Bone marrow (tissue), 2 donors: ENCODE results near the gene TRAF3.

Experiments used
- DNase-seq, 2 donors: peaks; one replicate each; lab custom pipeline; 2025; lab: John Stamatoyannopoulos, UW

TRAF3 gene

GRCh38 chr14:102908766-102909455 is 131.7 kb downstream of the TRAF3 start:
- DNase-seq = no peak

- no peak for DNase-seq
Observed at GRCh38 chr14:102909462-102909861, 132.2 kb downstream of the TRAF3 start.

DNA sequence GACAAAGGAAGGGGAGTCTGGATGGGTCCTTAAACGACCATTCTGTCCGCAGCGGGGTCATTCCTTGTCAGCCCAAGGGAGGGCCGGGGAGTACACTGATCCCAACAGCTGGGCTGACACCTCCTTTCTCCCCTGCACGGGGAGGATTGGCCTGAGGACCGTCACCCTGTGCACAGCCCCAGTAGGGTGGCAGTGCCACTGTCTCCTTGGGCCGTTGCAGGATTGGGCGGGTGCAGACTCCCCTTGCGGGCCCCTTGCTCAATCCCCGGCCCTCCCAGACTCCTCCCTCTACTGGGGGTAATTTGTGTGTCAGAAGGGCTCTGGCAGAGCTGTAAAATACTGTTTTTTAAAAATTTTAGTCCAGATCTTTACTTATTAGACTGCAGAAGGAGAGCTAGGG is 132.7 kb downstream of the TRAF3 start:
- DNase-seq = no peak

- no peak for DNase-seq
Observed at GRCh38 chr14:102910442-102910841, 133.2 kb downstream of the TRAF3 start.

DNA sequence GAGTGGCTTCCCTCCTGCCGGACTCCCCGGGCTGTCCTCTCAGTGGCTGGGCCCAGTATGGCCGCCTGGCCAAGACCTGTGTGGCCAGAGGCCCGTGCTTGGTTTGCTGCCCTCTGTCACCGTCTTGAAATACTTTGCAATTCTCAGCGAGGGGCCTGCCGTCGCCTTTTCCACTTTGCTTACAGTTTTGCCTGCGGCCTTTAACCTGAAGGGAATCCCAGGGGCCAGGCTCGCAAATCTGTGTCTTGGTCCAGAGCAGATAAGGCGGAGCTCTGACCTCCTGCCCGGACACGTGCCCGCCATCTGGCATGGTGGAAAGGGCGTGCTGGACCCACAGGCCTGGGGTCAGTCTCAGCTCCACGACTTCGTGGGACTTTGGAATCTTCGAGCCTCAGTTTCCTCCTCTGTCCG is 134.3 kb downstream of the TRAF3 start:
- DNase-seq = no peak

DNA sequence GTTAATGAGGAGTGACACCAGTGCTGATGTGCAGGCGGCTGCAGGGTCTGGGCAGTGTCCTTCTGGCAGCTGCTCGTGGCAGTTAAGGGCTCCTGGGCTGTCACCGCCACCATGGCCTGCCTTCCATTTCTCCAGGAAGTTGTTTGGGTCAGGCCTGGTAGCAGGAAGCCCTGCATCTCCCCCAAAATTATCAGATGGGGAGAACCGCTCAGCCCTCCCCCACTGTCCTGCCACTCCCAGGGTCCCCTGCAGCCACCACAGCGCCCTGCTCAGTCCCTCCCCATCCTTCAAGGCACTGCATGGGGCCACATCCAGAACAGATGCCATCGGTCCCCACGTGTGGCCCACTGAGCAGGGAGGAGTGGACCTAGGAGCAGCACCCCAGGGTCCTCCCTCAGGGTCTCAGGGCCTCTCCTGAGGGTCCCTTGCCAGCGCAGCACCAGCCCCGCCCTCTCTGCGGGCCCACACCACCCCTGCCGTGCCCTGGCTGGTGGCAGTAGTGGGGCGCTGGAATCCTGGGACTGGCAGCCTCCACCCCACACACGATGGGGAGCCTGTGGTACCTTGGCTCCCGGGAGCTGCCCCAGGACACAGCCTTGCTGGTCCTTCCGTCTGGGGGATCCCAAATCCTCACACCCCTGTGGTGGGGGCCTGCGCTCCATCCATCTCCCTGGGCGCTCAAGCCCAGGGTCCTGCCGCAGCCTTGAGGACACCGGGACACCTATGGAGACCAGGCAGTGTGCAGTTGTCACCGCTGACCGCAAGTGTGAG is 134.9 kb downstream of the TRAF3 start:
- no peak for DNase-seq

DNA sequence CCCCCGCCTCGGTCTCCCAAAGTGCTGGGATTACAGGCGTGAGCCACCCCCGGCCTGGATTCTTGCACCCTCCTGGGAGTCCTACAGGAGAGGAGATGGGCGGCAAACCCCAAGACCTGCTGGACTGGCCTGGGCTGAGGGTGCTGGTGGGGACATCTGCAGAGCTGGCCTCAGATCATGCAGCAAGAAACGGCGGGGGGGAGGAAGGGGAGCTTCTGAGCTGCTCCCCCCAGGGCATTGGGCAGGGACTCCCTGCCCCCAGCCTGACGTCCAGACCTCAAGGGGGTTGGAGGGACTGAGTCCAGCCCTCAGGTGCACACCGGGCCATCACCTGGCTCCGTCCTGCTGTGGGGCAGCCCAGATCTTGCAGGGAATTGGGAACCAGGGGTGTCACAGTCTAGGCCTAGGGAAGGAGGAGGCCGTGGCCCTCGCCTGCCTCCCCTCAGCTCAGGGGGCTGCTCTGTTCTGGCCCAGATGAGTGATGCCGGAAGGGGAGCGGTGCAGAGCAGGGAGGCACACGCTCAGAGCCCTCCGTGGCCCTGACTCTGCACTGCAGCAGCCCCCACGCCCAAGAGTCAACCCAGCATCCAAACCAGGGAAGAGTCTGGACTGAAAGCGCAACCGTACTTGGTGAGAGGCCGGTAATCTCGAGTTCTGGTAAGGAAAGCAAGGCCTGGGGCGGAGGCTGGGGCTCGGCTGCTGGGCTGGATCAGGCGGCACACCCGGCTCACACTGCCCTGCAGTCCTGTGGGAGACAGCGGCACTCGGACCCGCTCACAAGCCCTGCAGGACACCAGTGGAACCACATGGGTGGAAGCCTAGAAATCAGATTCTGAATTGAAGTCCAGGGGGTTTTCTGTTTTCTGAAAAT is 136.3 kb downstream of the TRAF3 start:
- no peak for DNase-seq

DNA sequence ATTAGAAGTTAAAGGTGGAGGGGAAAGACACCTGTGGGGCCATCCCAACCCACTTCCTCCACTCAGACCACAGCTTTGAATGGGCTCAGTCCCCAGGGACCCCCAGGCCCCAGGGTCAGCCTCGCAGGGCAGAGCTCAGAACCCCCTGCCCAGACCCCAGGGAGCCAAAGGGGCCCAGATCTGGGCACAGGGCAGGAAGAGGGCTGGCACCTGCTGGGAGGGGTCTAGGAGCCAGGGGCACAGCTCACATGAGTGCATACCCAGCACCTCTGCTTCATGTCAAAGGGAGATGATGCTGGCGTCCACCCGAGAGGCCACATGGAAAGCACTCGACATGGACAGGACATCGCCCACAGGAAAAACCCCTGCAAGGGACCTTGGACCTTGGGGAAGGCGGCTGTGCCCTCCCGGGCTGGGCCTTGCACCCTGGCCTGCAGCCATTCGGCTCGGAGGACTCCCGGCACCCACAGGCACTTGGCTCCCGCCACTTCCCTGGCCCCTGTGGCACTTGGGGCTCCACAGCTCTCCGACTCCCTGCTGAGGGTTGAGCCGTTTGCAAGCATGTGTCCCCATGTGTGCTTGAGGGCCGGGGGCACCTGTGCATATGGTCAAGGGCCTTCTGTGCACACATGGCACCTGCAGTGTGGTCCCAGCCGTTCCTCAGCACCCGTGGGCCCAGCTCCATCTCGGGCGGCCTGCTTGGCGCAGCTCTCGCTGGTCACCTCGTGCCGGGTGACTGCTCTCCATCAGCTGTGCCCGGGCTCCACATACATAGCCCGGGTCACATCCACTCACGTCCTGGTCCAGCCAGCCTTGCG is 137.4 kb downstream of the TRAF3 start:
- DNase-seq = no peak

- no peak for DNase-seq
Observed at GRCh38 chr14:102915292-102916110, 138.3 kb downstream of the TRAF3 start.

- no peak for DNase-seq
Observed at GRCh38 chr14:102916347-102917055, 139.3 kb downstream of the TRAF3 start.

DNA sequence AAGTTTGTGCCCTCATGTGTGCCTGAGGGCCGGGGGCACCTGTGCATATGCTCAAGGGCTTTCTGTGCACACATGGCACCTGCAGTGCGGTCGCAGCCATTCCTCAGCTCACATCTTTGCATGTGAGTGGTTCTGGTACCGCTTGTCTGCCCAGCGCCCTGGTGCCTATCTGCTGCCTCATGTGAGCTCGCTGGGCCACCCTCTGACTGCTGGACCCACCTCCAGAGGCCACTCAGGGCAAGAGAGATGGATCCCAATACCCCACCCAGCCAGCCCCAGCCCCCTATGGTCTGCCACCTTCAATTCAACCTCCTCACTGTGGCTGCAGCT is 139.8 kb downstream of the TRAF3 start:
- no peak for DNase-seq

GRCh38 chr14:102917469-102918211 is 140.4 kb downstream of the TRAF3 start:
- DNase-seq = peak in 1 of 2 donors; percentile 53

DNA sequence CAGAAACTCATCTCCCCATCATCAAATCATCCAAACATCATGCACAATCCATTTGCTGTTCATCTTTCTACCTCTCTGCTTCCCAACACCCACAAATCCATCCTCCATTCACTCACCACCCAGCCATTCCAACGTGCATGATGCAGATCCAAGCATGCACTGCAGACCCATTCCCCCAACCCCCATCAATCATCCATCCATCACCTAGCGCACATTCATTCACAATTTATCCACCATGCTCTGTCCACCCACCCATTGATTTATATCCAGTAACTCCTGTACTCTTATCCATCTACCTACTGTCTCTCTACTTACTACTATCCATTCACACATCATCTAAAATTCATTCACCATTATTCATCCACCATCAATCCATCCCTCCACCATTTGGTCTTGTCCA is 141.2 kb downstream of the TRAF3 start:
- no peak for DNase-seq

GRCh38 chr14:102920273-102920997 is 143.2 kb downstream of the TRAF3 start:
- no peak for DNase-seq

DNA sequence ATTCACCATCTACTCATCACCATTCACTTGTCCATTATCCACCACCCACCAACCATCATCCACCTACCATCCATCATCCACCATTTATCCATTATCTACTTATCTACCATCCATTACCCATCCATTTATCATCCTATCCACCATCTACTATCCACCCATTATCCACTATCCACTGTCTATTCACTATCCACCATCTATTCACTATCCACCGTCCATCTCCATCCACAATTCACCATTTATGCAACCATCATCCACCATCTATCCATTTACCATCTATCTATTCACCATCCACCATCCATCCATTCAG is 143.7 kb downstream of the TRAF3 start:
- DNase-seq = no peak

- DNase-seq = no peak
Observed at GRCh38 chr14:102922490-102923200, 145.4 kb downstream of the TRAF3 start, which contains the start of gene AMN. Gene AMN, plus strand, starts transcription at chr14:102922663. Its CDS starts 26 bp downstream, at chr14:102922689.

GRCh38 chr14:102923201-102923924 is 146.1 kb downstream of the TRAF3 start:
- no peak for DNase-seq
